Measurements from ENCODE around the gene TRIM4. TPM values are rescaled to one million over a fixed set of nuclear protein-coding genes. Genes with fewer than 3 reads are reported as not detected.

Gene TRIM4
- total RNA-seq, 1 donor from 2014 or later, result 33.1 TPM

DNA sequence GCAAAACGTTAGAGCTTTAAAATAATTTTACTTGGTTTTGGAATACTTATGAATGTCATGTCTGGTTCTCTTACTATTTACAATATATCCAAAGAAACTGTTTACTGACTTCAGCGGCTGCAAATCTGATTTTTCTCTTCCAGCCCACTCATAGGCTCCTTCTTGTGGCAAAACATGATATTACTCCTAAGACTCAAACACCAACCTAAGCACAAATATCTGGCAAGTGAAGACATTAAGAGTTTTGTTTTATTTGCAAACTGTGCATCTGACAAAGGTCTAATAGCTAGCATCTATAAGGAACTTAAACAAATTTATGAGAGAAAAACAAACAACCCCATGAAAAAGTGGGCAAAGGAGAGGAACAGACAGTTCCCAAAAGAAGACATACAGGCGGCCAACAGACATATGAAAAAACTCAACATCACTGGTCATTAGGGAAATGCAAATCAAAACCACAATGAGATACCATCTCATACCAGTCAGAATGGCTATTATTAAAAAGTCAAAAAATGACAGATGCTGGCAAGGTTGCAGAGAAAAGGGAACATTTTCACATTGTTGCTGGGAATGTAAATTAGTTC is 30.4 kb upstream of the TRIM4 start:
- no peaks in the 10 kb centered on the region for H3K9me3 ChIP-seq
- intact Hi-C loops (cut with DNase I), result no loop called here
- no peak overlapping the region for H3K4me3 ChIP-seq
- no peak for DNase-seq (ENCODE audit: extremely low spot score in 2 of 2)
- no peak for TF ChIP-seq POLR2AphosphoS5 (IDR thresholded peaks at IDR 0.05; ENCODE audit: insufficient read depth in 1 of 2, low read depth in 1 of 2)
- TF ChIP-seq, protein P1, sequence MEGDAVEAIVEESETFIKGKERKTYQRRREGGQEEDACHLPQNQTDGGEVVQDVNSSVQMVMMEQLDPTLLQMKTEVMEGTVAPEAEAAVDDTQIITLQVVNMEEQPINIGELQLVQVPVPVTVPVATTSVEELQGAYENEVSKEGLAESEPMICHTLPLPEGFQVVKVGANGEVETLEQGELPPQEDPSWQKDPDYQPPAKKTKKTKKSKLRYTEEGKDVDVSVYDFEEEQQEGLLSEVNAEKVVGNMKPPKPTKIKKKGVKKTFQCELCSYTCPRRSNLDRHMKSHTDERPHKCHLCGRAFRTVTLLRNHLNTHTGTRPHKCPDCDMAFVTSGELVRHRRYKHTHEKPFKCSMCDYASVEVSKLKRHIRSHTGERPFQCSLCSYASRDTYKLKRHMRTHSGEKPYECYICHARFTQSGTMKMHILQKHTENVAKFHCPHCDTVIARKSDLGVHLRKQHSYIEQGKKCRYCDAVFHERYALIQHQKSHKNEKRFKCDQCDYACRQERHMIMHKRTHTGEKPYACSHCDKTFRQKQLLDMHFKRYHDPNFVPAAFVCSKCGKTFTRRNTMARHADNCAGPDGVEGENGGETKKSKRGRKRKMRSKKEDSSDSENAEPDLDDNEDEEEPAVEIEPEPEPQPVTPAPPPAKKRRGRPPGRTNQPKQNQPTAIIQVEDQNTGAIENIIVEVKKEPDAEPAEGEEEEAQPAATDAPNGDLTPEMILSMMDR (IDR thresholded peaks at IDR 0.05), result no peak
- TF ChIP-seq POLR2A (IDR thresholded peaks at IDR 0.05), result no peak
- no peaks in the 10 kb centered on the region for H3K27me3 ChIP-seq
- H3K27ac ChIP-seq, result no peak overlapping the region
- H3K36me3 ChIP-seq, result no peaks in the 10 kb centered on the region
- H3K4me1 ChIP-seq, result no peaks in the 10 kb centered on the region

DNA sequence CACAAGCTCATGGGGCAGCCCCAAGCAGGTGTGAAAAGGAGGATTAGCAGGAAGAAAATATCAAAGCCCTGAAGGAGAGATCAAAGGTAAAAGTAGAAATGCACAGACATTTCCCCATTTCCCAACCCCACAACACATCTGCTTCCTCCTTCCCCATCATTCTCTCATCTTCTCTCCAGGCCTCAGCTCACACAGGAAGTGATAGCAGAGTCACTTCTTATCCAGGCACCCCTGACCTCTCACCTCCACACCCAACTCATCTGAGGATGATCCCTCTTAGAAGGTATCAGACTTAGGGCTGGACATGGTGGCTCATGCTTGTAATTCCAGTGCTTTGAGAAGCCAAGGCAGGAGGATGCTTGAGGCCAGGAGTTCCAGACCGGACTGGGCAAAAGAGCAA is 28.3 kb upstream of the TRIM4 start:
- Histone ChIP-seq H3K27ac (no peak overlapping the region), H3K9me3 (no peaks in the 10 kb centered on the region), H3K4me3 (no peak overlapping the region), H3K36me3 (no peaks in the 10 kb centered on the region), H3K4me1 (no peaks in the 10 kb centered on the region), H3K27me3 (no peaks in the 10 kb centered on the region)
- intact Hi-C loops (cut with DNase I), result no loop called here
- DNase-seq (ENCODE audit: extremely low spot score in 2 of 2), result no peak
- TF ChIP-seq POLR2A (IDR thresholded peaks at IDR 0.05) (no peak), POLR2AphosphoS5 (IDR thresholded peaks at IDR 0.05; ENCODE audit: insufficient read depth in 1 of 2, low read depth in 1 of 2) (no peak)
- TF ChIP-seq, protein P1 (IDR thresholded peaks at IDR 0.05), result no peak

DNA sequence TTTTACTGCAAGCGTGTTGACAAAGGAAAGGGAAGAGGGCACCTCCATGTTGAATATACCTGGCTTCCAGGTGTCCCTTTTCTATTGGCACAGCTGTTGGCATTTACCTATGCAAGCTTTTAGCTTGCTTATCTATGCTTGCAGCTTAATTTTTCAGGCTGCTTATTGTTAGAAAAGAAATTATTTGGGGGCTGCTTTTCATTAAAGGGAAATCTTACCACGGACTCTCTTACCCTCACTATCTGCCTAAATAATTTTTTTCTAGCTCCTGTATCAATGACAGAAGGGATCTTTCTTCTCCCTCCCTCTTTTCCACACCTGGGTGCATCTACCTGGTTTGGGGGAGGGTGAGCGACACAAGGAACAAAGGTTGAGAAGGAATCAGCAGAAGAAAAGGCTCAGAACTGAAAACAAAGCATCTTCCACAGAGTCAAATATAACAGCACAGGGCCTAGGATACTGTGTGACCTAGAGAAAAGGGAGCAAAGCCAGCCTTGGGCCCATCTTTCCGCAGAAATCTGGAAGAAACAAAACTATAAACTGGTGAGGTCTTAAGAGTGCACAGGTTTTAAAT is 25.3 kb upstream of the TRIM4 start:
- DNase-seq (ENCODE audit: extremely low spot score in 2 of 2), result no peak
- Histone ChIP-seq H3K4me3 (no peak overlapping the region), H3K4me1 (no peaks in the 10 kb centered on the region), H3K27ac (no peak overlapping the region), H3K27me3 (no peaks in the 10 kb centered on the region), H3K36me3 (no peaks in the 10 kb centered on the region), H3K9me3 (no peaks in the 10 kb centered on the region)
- intact Hi-C loops (cut with DNase I), result loop anchor here (1.0 kb wide), 1 partner anchor 37 kb away; no protein-coding TSS in a partner anchor
- TF ChIP-seq, protein P1 (IDR thresholded peaks at IDR 0.05), result no peak
- no peak for TF ChIP-seq POLR2AphosphoS5 (IDR thresholded peaks at IDR 0.05; ENCODE audit: insufficient read depth in 1 of 2, low read depth in 1 of 2)
- TF ChIP-seq POLR2A (IDR thresholded peaks at IDR 0.05), result no peak

DNA sequence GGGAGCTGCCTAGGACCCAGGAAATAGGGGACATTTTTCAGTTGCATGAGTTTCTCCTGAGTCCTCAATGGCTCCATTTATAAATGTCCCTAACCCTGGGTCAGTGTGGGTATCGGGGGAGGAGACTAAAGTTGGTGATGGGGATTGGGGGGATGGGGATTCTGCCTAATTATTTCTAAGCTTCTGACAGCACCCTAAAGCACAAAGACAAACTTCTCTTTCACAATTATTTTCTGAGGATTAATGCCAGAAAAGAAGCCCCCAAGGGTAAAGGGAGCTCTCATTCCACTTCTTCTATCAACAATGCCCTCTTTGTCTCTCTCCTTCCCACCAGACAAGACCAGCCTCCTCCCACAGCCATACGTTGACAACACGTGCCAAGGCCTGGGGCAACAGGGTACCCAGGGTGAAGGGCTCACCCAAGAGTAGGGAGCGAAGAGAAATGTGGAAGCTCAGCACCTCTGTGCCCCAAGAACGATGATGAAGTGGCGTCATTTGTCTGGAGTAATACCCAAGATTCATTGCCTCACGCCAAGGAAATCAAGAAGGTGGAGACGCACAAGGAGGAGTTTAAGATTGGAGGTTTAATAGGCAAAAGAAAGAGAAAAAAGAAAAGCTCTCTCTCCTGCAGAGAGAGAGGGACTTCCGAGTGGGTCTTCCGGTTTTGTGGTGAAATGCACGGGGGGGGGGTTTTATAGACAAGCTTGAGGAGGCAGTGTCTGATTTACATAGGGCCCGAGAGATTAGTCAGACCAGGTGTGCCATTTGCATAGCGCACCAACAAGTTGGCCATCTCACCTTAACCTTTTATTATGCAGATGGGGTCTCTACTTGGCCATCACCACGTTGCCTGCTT is 24.5 kb upstream of the TRIM4 start:
- intact Hi-C loops (cut with DNase I), result no loop called here
- no peaks in the 10 kb centered on the region for H3K36me3 ChIP-seq
- H3K9me3 ChIP-seq, result no peaks in the 10 kb centered on the region
- no peaks in the 10 kb centered on the region for H3K27me3 ChIP-seq
- no peak for TF ChIP-seq POLR2A (IDR thresholded peaks at IDR 0.05)
- TF ChIP-seq, protein P1 (IDR thresholded peaks at IDR 0.05), result no peak
- TF ChIP-seq POLR2AphosphoS5 (IDR thresholded peaks at IDR 0.05; ENCODE audit: insufficient read depth in 1 of 2, low read depth in 1 of 2), result no peak
- H3K27ac ChIP-seq, result no peak overlapping the region
- H3K4me3 ChIP-seq, result no peak overlapping the region
- DNase-seq (ENCODE audit: extremely low spot score in 2 of 2), result no peak
- H3K4me1 ChIP-seq, result no peaks in the 10 kb centered on the region

All from vagina (tissue), 2 donors.